GM08714 (cell line): ENCODE measurements around the gene CISD3.

Source experiments
- H3K4me3 ChIP-seq: fragments of 200-500 bp; sonication (Bioruptor generic); 2 replicates; pipeline ENCODE4 v1.5.1; 2014; ENCODE audit warnings: mild to moderate bottlenecking, low read length, inconsistent platforms
- ZNF274 ChIP-seq: IDR thresholded peaks from 2 replicates; pipeline ENCODE4 v1.6.1; 2012; ENCODE audit warnings: mild to moderate bottlenecking, low read depth, low read length

Gene CISD3

DNA sequence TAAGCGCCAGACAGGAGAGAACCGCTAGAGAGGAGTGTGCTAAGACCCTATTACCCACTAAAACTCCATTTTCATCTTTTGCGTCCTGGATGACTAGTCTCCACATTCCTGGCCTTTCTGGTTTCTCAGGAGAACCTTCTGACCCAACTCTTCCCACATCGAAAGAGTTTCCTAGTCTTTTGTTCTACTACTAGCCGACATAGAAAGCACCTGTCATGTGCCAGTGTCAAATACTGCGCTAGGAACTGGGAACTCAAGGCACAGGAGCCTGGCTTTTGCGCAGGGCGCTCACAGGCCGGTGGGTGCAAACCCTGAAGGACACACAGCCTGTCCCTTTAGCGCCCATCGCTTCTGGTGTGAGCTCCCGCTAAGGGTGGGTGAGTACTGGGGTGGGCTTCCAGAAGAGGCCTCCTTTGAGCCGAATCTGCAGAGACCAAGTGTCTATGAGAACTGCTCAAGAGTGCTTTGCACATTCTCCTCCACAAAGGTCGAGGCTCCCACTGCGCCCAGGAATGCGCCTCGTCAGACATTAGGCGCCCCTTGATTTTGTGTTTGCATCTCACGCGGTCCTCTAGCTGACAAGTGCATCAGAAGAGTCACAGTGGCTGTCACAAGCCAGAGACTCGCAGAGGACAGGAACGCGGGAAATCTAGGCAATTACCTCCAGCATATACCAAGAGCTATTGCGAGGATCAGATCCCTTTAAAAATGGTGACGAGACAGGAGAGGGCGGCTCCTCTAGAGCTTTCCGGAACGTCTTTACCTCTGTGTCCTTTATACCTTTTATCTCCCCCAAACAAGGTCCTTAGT lies 20.4 kb downstream of the CISD3 start:
- H3K4me3 ChIP-seq = peak overlapping the region; percentile 82
- TF ChIP-seq ZNF274 = no peak

DNA sequence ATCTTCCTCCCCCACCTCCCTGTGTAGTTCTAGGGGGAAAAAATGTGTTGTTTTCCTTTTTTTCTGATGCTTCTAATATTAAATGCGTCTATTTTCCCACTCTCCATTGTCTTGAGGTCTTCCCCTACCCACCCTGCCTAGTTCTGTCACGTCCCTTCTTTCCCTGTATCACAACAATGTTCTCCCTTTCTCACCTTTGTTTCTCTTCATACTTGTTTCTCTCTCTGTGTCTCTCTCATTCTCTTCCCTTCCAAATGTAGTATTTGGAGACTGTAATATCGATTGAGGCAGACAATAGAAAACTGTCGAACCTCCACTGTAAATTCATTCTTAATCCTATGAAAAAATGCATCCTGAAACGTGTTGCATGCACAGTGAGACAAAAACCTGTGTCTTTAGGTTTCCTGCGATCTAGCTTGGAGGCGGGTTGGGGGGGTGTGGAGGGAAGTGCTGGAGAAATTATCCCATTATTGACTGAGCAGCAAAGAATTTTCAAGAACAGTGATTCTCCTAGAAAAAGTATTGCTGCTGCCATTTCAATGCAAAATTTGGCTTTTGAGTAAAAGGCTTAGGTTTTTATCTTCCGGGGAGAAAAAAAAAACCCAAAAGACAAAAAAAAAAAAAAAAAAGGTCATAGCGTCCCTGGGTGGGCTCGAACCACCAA lies 21.1 kb downstream of the CISD3 start:
- H3K4me3 ChIP-seq = peak overlapping the region; percentile 82
- TF ChIP-seq ZNF274 = no peak

DNA sequence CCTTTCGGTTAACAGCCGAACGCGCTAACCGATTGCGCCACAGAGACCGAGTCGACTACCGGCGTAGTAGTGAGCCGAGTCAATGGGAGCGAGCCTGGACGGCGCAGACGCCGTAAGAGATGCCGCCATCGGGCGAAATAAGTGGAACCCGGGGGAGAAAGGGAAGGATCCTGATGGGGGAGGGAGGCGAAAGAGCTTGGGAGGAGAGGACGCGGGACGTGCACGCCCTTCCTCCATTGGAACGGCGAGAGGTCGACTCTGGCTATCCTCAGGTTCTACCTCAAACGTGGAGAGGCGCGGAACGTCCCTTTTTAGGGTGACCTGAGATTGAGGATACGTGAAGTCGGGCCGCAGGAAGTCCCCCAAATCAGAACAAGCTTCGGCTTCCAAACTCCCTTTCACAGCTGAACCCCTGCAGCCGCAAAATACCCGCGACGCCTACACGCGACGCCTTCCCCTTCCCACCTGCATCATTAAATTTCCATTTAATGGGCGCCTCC lies 21.7 kb downstream of the CISD3 start:
- peak overlapping the region; percentile 82 for H3K4me3 ChIP-seq
- TF ChIP-seq ZNF274 = no peak

GRCh38 chr17:38752308-38753070 lies 22.3 kb downstream of the CISD3 start, which contains the start of gene PSMB3:
Gene PSMB3 (plus strand): TSS chr17:38752741. CDS start chr17:38752827, 86 bp downstream.
- H3K4me3 ChIP-seq = peak within 1 kb of the TSS; percentile 83
- no peak for TF ChIP-seq ZNF274

DNA sequence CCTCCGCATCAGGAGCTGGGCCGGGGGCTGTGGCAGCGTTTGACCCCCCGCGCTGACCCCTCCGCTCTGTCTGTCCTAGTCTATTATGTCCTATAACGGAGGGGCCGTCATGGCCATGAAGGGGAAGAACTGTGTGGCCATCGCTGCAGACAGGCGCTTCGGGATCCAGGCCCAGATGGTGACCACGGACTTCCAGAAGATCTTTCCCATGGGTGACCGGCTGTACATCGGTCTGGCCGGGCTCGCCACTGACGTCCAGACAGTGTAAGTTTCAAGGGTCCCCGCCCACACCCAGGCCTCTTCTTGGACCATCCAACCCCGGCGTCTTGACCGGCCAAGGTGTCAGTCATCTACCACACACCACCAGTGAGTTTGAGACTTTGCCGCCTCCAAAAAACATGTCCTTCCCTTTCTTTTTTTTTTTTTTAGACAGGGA lies 22.9 kb downstream of the CISD3 start:
- H3K4me3 ChIP-seq = peak overlapping the region; percentile 83

DNA sequence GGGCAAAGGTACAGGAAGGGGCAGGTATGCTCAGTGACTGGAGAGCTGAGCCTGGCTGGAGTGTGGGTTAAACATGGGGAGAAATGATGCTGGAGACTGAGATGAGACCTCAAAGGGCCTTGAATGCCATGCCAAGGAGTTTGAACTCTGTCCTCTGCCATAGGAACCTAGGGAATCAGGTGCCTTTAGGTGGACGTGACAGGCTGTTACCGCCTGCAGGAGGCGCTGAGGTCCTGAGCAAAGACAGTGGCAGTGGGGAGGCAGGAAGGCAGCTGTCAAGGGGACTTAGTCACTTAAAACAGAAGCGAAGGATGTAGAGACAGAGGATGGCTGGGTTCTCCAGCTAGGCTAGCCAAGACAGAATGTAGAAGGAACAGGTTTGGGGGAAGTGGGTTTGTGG lies 31.5 kb downstream of the CISD3 start:
- TF ChIP-seq ZNF274 = no peak
- no peak overlapping the region for H3K4me3 ChIP-seq

More for the DNA sequence above, 22.9 kb downstream of the CISD3 start:
- TF ChIP-seq ZNF274 = no peak

- no peak overlapping the region for H3K4me3 ChIP-seq
- no peak for TF ChIP-seq ZNF274
These were observed 32.1 kb downstream of the CISD3 start for GRCh38 chr17:38762231-38762630.

GRCh38 chr17:38766341-38766740 lies 36.2 kb downstream of the CISD3 start:
- H3K4me3 ChIP-seq = no peak overlapping the region
- no peak for TF ChIP-seq ZNF274

- H3K4me3 ChIP-seq = no peak overlapping the region
- no peak for TF ChIP-seq ZNF274
These were observed 38.3 kb downstream of the CISD3 start for GRCh38 chr17:38768417-38768816.

GRCh38 chr17:38773258-38773657 lies 43.1 kb downstream of the CISD3 start:
- no peak for TF ChIP-seq ZNF274
- no peak overlapping the region for H3K4me3 ChIP-seq

DNA sequence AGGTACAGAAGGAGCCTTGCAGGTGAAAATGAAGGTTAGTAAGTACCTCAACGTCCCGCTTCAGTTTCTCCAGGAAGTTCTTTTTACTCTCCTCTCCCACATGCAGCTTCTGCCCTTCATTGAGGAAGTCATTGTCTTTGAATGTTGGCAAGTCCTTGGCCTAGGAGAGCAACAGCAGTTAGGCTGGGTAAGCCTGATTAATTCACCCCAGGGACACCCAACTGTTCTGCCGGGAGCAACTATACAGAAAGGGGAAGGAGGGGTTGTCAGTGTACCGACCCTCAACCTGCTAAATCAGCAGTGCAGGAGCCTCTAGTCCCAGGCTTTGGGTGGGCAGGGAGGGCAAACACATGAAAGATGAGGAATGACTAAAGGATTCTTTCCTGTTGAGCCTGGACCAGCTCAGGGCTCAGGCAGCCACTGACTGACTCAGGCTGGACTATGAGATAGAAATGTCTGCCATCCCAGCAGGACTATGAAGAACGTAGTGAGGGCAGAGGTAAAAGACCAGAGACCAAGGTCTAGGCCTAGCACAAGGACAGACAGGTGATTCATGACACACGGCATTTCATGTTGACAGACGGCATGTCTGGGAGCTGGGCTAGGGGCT lies 47.6 kb downstream of the CISD3 start:
- no peak overlapping the region for H3K4me3 ChIP-seq
- no peak for TF ChIP-seq ZNF274

DNA sequence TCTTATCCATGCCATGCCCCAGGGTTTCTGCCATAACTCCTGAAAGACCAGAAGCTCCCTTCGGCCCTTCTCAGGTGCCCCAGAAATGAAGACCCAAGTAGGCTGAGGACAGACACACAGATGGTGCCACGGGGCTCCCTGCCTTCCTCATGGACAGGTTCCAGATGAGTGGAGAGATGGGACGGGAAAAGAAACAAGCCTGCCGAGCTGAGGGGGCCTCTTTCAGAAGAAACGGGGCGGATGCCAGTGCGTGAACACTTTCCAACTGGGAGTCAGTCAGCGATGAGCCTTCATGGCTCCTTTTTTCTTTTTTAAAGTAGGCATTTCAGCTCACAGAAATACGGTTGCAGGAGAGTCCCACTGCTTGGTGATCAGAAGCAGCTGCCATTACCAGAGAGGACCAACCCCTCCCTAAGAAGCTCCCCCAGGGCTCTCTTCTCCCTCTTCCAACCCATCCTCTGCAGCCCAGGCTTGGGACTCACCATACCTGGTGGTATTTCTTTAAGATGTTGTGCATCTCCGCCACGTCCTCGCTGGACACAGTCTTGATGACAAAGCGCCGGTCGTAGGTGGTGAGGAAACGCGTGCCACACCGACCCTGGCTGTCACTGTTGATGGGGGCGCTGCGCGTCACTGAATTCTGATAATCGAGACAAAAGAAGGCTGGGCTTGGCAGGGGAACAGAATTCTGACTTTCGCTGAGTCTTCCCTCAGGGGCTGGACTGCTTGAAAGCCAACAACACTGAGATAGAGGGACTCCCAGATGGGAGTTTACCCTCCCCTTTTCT lies 50.0 kb downstream of the CISD3 start:
- no peak overlapping the region for H3K4me3 ChIP-seq
- no peak for TF ChIP-seq ZNF274

DNA sequence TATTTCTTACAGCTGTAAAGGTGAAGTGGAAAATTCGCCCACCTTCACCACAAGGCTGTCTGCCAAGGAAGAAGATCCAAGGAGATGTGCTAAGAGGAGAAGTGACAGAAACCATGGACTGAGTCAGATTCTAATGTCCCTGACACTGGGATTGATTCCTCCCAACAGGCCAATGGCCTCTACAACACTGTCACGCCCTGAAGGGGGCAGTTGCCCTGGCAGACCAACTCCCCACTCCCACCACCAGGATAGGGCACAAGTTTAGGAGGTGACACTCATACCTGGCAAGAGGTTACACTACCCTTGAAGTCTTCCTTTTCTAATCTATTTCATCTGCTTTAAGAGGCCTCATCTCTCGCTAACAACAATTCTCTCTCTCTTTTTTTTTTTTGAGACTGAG lies 53.1 kb downstream of the CISD3 start:
- no peak for TF ChIP-seq ZNF274
- no peak overlapping the region for H3K4me3 ChIP-seq
